GM18870 (cell line): ENCODE data around the gene RAD51B.

Experiments used
- ATAC-seq: cut with Tn5 transposase; IDR thresholded peaks from one replicate; pipeline ENCODE4 v1.9.1; 2021; ENCODE audit warnings: moderate library complexity; ENCODE audit not compliant: unreplicated experiment

The RAD51B gene

GRCh38 chr14:68669111-68669511 lies 849.5 kb downstream of the RAD51B start:
- ATAC-seq = no peak

DNA sequence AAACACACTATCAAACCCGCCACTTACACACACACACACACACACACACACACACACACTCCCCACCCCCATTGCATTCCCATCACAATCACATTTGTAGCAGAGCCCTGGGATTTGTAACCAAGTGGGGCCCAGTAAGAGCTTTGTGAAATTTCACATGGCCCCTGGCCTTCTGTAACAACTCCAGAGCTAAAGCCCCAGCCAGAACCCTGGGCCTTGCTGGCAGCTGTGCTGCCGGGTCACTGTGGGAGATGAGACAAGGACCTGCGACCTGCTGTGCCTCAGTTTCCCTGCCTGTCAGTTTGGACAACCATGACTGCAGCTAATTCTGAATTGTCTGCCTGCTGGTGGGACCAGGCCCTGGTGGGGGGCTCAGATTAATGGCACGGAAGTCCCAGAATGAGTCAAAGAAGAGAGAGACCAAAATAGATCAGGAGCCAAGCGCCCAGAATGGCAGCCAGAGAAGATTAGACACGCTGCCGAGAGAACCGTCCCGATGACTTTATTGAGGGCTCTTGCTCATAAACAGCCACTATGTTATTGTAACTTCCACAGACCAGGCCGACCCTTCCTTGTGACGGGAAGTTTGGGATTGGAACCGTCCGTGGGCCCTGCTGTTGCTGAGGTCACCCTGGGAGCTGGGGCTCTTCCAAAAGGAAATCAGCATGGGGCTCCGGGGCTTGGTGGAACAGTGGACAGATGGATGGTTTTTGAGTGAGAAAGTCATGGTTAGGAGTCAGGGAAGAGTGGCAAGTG lies 850.2 kb downstream of the RAD51B start:
- ATAC-seq = no peak

DNA sequence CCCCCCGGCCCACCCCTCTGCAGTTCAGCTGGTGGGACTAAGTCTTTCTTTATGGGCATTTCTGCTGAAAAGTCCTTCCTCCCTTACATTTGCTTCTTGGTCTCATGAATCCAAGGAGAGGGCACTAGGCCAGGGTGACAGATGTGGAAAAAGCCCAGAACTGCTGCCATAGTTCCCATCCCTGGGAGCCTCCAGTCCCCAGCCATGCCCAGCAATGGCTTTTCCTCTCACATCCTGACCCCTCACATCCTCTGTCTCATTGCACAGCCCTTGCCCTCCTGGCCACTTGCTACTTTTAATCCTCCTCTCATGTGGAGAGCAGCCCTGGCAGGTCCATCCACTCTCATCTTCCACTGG lies 850.8 kb downstream of the RAD51B start:
- ATAC-seq = no peak

GRCh38 chr14:68671909-68672308 lies 852.3 kb downstream of the RAD51B start:
- ATAC-seq = no peak

GRCh38 chr14:68672609-68673285 lies 853.2 kb downstream of the RAD51B start:
- ATAC-seq = no peak

DNA sequence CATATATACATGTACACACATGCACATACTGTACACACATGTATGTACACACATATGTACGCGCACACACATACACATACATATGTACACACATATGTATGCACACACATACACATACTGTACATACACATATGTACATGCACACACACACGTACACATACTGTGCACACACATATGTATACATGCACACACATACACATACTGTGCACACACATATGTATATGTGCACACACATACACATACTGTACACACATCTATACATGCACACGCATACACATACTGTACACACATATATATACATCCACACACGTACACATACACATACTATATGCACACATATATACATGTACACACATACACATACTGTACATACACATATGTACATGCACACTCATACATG lies 853.9 kb downstream of the RAD51B start:
- no peak for ATAC-seq

DNA sequence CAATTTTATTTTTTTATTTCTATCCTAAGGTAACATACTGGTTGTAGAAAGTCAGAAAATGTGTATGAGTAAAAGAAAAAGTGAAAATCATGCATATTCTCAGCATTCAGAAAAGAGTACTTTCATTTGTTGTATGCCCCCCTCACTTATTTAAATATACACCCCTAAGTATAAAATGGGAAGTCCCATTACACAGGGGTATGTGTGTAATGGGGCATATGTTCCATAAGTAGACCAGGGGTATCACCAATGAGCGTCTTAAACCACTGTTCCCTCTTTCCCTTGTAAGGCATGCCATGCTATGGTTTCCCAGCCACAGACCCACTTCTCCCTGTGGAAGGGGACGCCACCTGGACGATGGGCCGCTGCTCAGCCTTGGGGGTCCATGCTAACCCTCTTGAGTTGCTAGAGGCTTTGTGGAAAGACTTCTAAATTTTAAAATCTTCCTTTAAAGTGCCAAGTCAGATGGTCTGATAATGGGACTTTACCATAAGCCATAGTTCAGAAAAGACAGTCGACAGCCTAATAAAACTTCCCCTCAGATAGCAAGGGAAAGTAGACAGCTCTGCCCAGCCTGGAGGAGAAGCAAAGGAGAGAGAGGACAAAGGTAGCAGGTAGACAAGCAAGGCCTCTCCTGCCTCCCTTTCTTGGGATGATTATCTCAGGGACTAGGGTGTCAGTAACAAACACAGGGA lies 855.1 kb downstream of the RAD51B start:
- no peak for ATAC-seq

- no peak for ATAC-seq
Measured at GRCh38 chr14:68675233-68675577, 855.6 kb downstream of the RAD51B start.

GRCh38 chr14:68676511-68676943 lies 856.9 kb downstream of the RAD51B start:
- ATAC-seq = no peak

GRCh38 chr14:68677476-68677875 lies 857.9 kb downstream of the RAD51B start:
- ATAC-seq = no peak

DNA sequence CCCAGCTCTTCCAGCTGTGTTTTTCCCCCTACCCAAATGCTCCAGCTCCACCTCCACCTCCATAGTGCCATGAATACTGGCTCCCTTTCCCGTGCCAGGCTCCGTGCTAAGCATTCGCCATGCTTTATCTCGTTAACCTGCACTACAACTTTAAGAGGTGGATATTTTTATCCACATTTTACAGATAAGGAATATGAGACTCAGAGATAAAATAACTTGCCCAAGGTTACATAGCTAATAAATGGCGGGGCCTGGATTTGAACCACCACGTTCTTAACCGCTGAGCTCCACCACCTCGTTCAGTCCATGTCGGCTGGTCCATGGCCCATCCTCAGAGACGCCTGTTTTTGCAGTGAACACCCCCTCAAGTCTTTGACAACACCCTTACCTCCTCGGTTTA lies 858.3 kb downstream of the RAD51B start:
- no peak for ATAC-seq

- ATAC-seq = no peak
Measured at GRCh38 chr14:68678471-68678870, 858.9 kb downstream of the RAD51B start.

DNA sequence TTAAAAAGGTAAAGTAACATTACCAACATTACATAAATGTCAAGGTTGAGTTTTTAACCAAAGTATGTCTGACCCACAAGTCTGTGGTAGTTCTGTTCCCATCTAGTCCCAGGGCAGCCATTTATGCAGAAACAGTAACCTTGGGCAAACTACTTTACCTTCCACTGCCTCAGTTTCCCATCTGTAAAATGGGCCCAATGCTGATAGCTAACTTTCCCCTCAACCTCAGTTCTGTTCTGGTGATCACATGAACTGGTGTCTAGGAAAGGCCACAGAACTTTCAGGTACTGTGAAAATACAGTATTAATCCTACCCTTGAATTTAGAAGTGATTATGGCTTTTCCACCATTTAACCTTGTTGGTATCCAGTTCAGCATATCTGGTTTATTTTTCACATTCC lies 859.7 kb downstream of the RAD51B start:
- no peak for ATAC-seq

- ATAC-seq = no peak
Measured at GRCh38 chr14:68679746-68680467, 860.3 kb downstream of the RAD51B start.

- no peak for ATAC-seq
Measured at GRCh38 chr14:68680541-68681051, 861.0 kb downstream of the RAD51B start.

DNA sequence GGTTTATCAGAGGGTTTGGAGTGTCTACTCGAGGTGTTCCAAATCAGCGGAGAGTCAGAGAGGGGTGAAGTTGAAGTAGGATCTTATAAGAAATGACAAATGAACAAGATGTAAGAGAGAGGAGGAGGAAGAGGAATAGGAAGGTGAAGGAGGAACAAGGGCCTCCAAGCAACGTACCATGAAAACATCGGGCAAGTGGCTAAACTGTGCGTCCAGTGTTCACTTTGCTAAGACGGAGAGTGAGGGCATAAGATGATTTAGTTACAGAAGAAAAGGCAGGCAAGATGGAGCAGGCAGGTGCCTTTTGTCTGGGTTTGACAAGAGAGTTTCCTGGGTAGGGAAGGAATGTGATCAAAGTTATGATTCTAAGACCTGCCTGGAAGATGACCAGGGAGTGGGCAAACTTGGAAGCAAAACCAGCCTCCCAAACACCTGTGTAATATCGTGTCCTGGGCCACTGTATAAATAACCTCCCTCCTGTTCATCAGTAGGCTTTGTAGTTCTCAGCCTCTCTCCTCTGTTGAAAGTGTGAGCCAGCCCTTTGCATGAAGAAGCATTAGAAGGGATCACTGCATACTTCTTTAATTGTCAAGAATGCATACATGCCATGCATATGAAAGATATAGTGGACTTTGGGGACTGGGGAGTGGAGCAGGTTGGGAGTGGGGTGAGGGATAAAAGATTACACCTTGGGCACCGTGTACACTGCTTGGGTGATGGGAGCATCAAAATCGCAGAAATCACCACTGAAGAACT lies 861.9 kb downstream of the RAD51B start:
- no peak for ATAC-seq

- no peak for ATAC-seq
Measured at GRCh38 chr14:68682166-68683103, 862.9 kb downstream of the RAD51B start.

- ATAC-seq = no peak
Measured at GRCh38 chr14:68683326-68683725, 863.7 kb downstream of the RAD51B start.
